NCI-H2107 (cell line): ENCODE results near the gene CBFA2T3.

Experiments
- DNase-seq: peaks from one replicate; lab custom pipeline; 2025; lab: John Stamatoyannopoulos, UW

CBFA2T3 gene

GRCh38 chr16:88976366-88977017 lies 515 bp downstream of the CBFA2T3 start:
- no peak for DNase-seq

GRCh38 chr16:88975511-88976061 lies 1.4 kb downstream of the CBFA2T3 start:
- DNase-seq: no peak

- no peak for DNase-seq
Observed at GRCh38 chr16:88974916-88975215, 2.1 kb downstream of the CBFA2T3 start.

- no peak for DNase-seq
Observed at GRCh38 chr16:88974080-88974915, 2.7 kb downstream of the CBFA2T3 start.

- DNase-seq: no peak
Observed at GRCh38 chr16:88973415-88974050, 3.5 kb downstream of the CBFA2T3 start.

GRCh38 chr16:88973007-88973410 lies 4.0 kb downstream of the CBFA2T3 start:
- DNase-seq: no peak

- DNase-seq: no peak
Observed at GRCh38 chr16:88972349-88972748, 4.7 kb downstream of the CBFA2T3 start.

GRCh38 chr16:88971371-88972097 lies 5.5 kb downstream of the CBFA2T3 start:
- DNase-seq: no peak

- no peak for DNase-seq
Observed at GRCh38 chr16:88970539-88971065, 6.4 kb downstream of the CBFA2T3 start.

GRCh38 chr16:88970050-88970449 lies 7.0 kb downstream of the CBFA2T3 start:
- DNase-seq: no peak

GRCh38 chr16:88969361-88969831 lies 7.6 kb downstream of the CBFA2T3 start:
- no peak for DNase-seq

GRCh38 chr16:88968589-88969280 lies 8.3 kb downstream of the CBFA2T3 start:
- DNase-seq: no peak

GRCh38 chr16:88967830-88968588 lies 9.0 kb downstream of the CBFA2T3 start:
- no peak for DNase-seq

- no peak for DNase-seq
Observed at GRCh38 chr16:88966986-88967829, 9.8 kb downstream of the CBFA2T3 start.

- no peak for DNase-seq
Observed at GRCh38 chr16:88965826-88966480, 11.1 kb downstream of the CBFA2T3 start.

GRCh38 chr16:88965411-88965810 lies 11.6 kb downstream of the CBFA2T3 start:
- DNase-seq: no peak

GRCh38 chr16:88964636-88965035 lies 12.4 kb downstream of the CBFA2T3 start:
- DNase-seq: no peak

- DNase-seq: no peak
Observed at GRCh38 chr16:88963583-88963982, 13.4 kb downstream of the CBFA2T3 start.
